Stimulated activated CD8-positive, alpha-beta memory T cell treated with anti-CD3 and anti-CD28 coated beads, Interleukin-4, amount 100 ng/mL, for 24 hours (primary cell): ENCODE data around the gene IL1R1.
"Not testable (repeated sequence)": the region's sequence is repeated elsewhere in the genome, so short reads cannot be mapped to it uniquely, and the experiment has no call there.

Experiments used
- DNase-seq: peaks from one replicate; pipeline ENCODE4 v3.0.0-alpha.2; 2020; ENCODE audit warnings: low read depth

Gene IL1R1

DNA sequence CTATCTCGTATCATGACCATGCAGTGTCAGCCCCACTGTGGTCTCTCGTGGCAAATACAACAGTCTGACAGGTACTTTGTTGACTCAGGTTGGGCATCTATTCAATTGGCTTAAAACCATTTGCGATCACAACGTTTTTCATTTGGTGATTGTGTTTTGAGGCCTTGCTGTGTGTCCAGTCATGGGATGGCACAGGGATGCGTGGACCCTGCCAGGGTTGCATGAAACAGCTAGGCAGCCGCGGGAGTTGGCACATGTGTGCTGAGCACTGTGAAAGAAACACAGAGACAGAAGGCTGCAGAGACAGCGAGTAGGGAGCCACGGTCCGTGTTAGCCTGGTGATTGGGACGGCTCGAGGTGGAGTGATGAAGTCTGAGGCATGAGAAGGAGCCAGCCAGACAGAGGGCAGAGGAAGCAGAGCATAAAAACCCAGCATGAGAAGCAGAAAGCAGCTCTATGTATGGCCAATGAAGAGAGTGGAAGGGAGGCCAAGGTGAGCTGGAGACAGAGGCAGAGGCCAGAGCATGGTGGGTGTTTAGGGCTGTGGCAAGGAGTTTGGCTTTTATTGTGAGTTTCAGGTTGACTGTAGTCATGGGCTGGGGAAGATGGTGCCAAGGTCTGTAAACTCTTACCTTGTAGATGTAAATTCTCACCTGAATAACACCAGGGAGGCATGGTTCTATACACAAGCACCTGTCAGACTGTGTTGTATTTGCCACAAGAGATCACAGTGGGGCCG, 31.8 kb upstream of the IL1R1 start:
- no peak for DNase-seq

GRCh38 chr2:102111823-102112222, 30.7 kb upstream of the IL1R1 start:
- no peak for DNase-seq

DNA sequence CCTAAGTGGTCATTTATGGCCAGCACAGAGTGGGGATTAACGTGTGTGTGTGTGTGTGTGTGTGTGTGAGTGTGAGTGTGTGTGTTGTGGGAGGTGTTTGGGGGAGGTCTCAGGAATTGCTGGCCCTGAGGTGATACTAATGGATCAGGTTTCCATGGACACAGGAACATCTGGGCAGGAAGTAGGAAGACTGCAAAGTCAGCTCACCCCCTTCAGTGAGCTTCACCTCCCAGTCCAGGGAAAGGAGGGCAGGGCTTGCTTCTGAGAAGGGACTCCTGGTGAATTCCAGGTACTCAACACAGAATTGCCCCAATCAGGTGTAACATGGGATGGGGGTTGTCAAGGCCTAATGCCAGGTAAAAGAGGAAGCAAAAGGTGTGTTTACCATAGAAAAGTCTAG, 30.3 kb upstream of the IL1R1 start:
- no peak for DNase-seq

DNA sequence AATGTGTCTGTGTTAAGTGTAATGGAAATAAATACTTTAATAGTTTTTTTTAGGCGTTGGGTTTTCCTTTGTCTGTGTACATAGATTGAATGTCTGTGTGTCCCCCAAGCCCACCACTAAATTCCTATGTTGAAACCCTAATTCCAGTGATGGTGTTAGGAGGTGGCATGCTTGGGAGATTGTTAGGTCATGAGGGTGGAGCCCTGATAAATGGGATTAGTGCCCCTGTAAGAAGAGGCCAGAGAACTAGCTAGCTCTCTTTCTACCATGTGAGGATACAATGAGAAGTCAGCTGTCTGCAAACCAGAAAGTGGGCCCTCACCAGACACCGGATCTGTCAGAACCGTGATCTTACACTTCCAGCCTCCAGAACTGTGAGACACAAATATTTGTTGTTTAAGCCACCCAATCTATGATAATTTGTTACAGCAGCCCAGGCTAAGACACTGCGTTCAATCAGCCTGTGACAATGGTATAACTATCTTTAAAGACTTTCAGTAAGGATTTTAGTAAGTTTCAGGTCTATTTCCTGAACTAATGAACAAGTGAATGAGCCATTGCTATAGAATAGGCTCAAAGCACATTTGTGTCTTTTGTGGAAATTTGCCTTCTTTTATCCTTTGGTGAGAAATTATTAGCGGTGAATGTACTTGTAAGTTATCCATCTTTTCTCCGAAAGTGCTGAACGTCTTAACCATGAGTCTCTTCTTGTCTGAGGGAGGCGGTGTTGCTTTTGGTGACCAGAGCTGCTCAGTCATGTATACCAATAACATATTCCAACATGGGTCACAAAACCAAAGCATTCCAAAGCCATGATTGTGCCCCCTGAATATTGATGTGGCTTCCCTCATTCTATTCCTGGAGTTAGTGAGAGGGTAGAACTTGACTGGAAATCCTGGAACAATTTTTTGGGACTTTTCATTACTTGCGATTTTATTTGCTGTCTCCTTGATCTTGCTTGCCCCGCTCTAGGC, 29.6 kb upstream of the IL1R1 start:
- no peak for DNase-seq

- DNase-seq = no peak
Measured at GRCh38 chr2:102114290-102114721, 28.2 kb upstream of the IL1R1 start.

DNA sequence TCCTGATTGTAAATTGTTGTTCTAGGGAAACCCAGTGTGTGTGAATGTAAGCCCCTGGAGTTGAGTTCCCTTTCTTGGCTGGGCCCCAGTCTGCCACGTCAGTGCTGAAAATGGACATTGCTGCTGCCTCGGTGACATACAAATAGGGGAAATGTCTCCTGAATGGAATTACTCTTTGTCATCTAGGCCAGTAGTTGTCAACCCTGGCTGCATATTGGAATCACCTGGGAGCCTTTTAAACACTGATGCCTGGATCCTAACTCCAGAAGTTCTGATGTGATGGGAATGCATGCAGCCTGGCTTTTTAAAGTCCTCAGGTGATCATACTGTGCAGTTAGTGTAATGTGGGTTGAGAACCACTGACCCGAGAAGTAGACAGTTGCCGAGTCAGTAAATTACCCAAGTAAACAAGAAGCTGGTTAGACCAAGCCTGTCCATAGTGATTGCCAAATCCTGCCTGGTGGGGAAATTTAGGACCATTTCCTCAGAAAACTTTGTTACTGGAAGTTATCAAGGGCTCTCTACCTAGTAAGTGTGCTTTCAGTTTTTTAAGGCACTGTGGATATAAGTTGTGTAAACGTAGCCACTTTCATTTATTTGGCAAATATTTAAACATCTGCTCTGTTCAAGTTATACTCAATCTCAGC, 27.6 kb upstream of the IL1R1 start:
- no peak for DNase-seq

GRCh38 chr2:102116630-102117471, 25.7 kb upstream of the IL1R1 start:
- no peak for DNase-seq

DNA sequence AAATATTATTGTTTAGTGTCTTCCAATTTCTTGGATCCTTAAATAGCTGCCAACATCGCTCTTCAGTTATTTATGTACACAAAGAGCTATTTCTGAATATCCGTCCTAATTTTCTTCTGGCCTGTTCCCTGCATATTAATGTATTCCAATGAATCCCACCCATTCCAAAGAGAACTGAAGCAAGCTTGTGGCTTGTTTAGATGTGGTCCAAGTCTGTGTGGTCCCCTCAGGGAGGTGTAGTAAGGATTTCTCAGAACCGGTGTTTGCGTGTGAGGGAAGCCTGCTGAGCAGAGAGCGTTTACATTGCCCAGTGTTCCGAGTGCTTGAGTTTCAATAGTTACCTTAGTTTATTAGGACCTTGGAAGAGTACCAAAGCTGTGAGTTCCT, 25.1 kb upstream of the IL1R1 start:
- no peak for DNase-seq

GRCh38 chr2:102119255-102119654, 23.3 kb upstream of the IL1R1 start:
- no peak for DNase-seq

GRCh38 chr2:102120261-102120660, 22.3 kb upstream of the IL1R1 start:
- no peak for DNase-seq

GRCh38 chr2:102120701-102121159, 21.8 kb upstream of the IL1R1 start:
- DNase-seq = no peak

DNA sequence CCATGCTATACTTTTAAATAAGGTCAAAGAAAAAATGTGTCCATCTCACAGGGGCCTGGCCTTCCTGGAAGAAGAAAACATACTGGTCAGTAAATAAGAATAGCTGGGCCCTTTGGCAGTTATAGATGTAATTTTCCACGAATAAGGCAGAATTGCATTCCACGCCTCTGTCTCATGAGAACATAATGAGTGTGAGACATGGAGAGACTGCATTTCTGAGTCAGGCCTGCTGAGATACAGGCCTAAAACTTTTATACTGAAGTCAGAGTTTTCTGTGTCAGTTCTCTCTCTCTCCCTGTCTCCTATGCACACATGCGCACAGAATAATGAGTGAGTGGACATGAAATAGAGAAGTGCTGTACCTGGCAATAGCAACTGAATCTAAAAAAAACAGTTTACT, 20.4 kb upstream of the IL1R1 start:
- no peak for DNase-seq

- no peak for DNase-seq
Measured at GRCh38 chr2:102122909-102123308, 19.6 kb upstream of the IL1R1 start.

- DNase-seq = not testable (repeated sequence)
Measured at GRCh38 chr2:102124421-102124820, 18.1 kb upstream of the IL1R1 start.

- DNase-seq = no peak
Measured at GRCh38 chr2:102126169-102126568, 16.4 kb upstream of the IL1R1 start.

- DNase-seq = no peak
Measured at GRCh38 chr2:102126660-102127059, 15.9 kb upstream of the IL1R1 start.

DNA sequence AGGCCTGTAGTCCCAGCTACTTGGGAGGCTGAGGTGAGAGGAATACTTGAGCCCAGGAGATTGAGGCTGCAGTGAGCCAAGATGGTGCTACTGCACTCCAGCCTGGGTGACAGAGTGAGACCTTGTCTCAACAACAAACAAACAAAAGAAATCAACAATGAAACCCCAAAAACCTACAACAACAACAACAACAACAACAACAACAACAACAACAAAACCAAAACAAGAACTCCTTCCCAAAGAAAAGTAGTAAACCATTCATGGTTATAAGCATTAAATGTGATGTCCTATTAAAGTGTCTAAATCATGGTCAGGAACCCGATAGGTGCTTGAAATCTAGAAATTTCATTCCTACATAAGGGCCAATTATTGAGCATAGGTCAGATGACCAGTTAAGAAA, 13.5 kb upstream of the IL1R1 start:
- no peak for DNase-seq

- DNase-seq = no peak
Measured at GRCh38 chr2:102129951-102130646, 12.4 kb upstream of the IL1R1 start.

DNA sequence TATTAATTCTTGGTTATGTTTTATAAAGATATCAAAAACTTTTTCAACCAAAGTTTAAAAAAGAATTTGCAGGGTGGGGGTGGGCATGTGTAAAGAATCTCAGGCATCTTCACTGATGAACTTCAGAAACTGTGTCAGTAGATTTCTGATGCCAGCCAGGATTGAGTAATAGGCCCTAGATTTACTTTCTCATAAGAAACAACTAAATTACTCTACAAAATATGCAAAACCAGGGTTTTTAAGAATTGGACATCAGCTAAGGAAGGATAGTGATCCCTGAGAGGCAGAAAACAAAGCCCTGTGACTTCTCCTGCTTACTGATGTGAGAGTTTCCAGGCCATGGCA, 11.9 kb upstream of the IL1R1 start:
- no peak for DNase-seq

GRCh38 chr2:102131564-102131963, 11.0 kb upstream of the IL1R1 start:
- no peak for DNase-seq

- DNase-seq = no peak
Measured at GRCh38 chr2:102137138-102137537, 5.4 kb upstream of the IL1R1 start.
